Tibial artery (tissue), 4 donors: Measurements from ENCODE around the gene ZMYND12.
A peak's percentile ranks its signal among the peaks of the same experiment; 100 is the strongest.

ENCODE experiments used
- DNase-seq, 2 donors: peaks; one replicate each; pipeline ENCODE4 v3.0.0-alpha.2; 2019
- H3K27ac ChIP-seq, 2 donors: fragments of 200-600 bp; sonication (generic) in 1 of 2; 1 replicate in 1 of 2; 2 replicates in 1 of 2; pipeline ENCODE4 v1.5.1; 2018 to 2019; ENCODE audit warnings: mild to moderate bottlenecking in 1 of 2
- H3K27me3 ChIP-seq, 2 donors: fragments of 200-600 bp; sonication (generic) in 1 of 2; one replicate each; pipeline versions ENCODE4 v1.5.1 to v1.6.0; 2016 to 2019
- H3K36me3 ChIP-seq, 3 donors: fragments of 200-600 bp; sonication (generic) in 2 of 3; one replicate each; pipeline ENCODE4 v1.5.1; 2016 to 2019; ENCODE audit warnings: mild to moderate bottlenecking in 2 of 3
- H3K4me1 ChIP-seq, 4 donors: fragments of 200-600 bp; sonication (generic) in 2 of 4; 1 replicate in 3 of 4; 2 replicates in 1 of 4; pipeline ENCODE4 v1.5.1; 2016 to 2019
- H3K4me3 ChIP-seq, 2 donors: fragments of 200-600 bp; sonication (generic) in 1 of 2; 1 replicate in 1 of 2; 2 replicates in 1 of 2; pipeline ENCODE4 v1.5.1; 2018 to 2019; ENCODE audit warnings: mild to moderate bottlenecking in 2 of 2
- H3K9me3 ChIP-seq, 3 donors: fragments of 200-600 bp; sonication (generic) in 1 of 3; one replicate each; pipeline ENCODE4 v1.5.1; 2016 to 2019
- intact Hi-C: fragments of 100-400 bp; cut with DNase I; formaldehyde crosslinking; loops from one replicate; pipeline ENCODE4 v1.15.0; 2023; ENCODE audit warnings: low total_unique reads
- TF ChIP-seq, protein P1 (sequence below), 2 experiments: fragments of 200-600 bp in 1 of 2; fragments of 450-650 bp in 1 of 2; IDR thresholded peaks; one replicate each; pipeline ENCODE4 v1.5.1; 2017 to 2019; ENCODE audit warnings: antibody characterized with exemption in 2 of 2, mild to moderate bottlenecking in 1 of 2, moderate library complexity in 1 of 2

The ZMYND12 gene

GRCh38 chr1:42456754-42457089, 900 bp upstream of the ZMYND12 start:
- Histone ChIP-seq H3K4me3 (peak overlapping the region; percentile 79 to 80), H3K36me3 (peaks cover 0 to 27% (median 15%) of the 10 kb centered on the region in 3 donors), H3K9me3 (no peaks in the 10 kb centered on the region), H3K27me3 (no peaks in the 10 kb centered on the region), H3K4me1 (peaks cover 0 to 23% (median 12%) of the 10 kb centered on the region in 4 donors), H3K27ac (peak overlapping the region; percentile 88 to 91)
- peak in 1 of 2 donors; percentile 72 for DNase-seq
- intact Hi-C loops = loop anchor here (5.0 kb wide), 2 partner anchors 226 to 789 kb away; partner anchors contain the start of gene YBX1
- TF ChIP-seq, protein P1, sequence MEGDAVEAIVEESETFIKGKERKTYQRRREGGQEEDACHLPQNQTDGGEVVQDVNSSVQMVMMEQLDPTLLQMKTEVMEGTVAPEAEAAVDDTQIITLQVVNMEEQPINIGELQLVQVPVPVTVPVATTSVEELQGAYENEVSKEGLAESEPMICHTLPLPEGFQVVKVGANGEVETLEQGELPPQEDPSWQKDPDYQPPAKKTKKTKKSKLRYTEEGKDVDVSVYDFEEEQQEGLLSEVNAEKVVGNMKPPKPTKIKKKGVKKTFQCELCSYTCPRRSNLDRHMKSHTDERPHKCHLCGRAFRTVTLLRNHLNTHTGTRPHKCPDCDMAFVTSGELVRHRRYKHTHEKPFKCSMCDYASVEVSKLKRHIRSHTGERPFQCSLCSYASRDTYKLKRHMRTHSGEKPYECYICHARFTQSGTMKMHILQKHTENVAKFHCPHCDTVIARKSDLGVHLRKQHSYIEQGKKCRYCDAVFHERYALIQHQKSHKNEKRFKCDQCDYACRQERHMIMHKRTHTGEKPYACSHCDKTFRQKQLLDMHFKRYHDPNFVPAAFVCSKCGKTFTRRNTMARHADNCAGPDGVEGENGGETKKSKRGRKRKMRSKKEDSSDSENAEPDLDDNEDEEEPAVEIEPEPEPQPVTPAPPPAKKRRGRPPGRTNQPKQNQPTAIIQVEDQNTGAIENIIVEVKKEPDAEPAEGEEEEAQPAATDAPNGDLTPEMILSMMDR (IDR thresholded peaks at IDR 0.05) = no peak

- Histone ChIP-seq H3K4me1 (peaks cover 0 to 23% (median 12%) of the 10 kb centered on the region in 4 donors), H3K9me3 (no peaks in the 10 kb centered on the region), H3K4me3 (no peak overlapping the region), H3K36me3 (peaks cover 0 to 9% (median 2%) of the 10 kb centered on the region in 3 donors), H3K27me3 (no peaks in the 10 kb centered on the region), H3K27ac (no peak overlapping the region)
- TF ChIP-seq, protein P1 (IDR thresholded peaks at IDR 0.05) = no peak
- no peak for DNase-seq
- intact Hi-C loops = no loop called here
These were observed 1.4 kb downstream of the ZMYND12 start for GRCh38 chr1:42454403-42454802.

DNA sequence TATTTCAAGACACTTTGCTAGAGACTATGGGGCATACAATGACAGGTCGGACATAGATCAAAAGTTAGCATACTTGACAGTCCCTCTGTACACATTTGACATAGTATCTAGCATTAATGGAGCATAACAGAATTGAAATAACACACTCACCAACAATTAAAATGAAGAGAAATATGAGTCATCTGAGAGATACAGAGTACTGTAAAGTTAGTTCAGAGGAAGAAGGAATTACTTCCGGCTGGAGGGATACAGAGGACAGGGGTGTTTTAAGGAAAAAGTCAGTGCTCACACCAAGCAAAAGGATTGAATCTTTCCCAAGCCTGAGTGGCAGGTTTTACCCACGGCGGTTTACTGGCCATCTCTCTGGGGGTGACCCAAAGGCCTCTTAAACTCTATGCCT, 2.4 kb downstream of the ZMYND12 start:
- Histone ChIP-seq H3K9me3 (no peaks in the 10 kb centered on the region), H3K4me3 (no peak overlapping the region), H3K27me3 (no peaks in the 10 kb centered on the region), H3K27ac (no peak overlapping the region), H3K4me1 (peaks cover 0 to 21% (median 12%) of the 10 kb centered on the region in 4 donors), H3K36me3 (no peaks in the 10 kb centered on the region)
- TF ChIP-seq, protein P1 (IDR thresholded peaks at IDR 0.05) = no peak
- DNase-seq = no peak
- intact Hi-C loops = no loop called here

DNA sequence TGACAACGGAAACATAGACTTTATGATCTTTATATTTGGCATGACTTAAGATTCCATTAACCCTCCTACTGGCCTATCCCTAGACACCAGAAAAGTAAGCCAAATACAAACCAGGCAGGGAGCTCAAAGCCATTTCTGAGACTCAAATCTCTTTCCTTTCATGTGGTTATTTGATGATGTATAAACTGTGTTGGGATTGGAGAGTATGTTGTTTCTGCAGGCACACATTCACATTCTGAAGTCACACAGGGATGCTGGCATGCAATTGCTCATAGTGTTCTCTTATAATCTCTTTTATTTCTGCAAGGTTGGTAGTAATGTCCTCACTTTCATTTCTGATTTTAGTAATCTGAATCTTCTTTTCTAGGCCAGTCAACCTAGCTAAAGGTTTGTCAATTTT, 5.8 kb downstream of the ZMYND12 start:
- Histone ChIP-seq H3K27ac (no peak overlapping the region), H3K36me3 (no peaks in the 10 kb centered on the region), H3K9me3 (no peaks in the 10 kb centered on the region), H3K27me3 (no peaks in the 10 kb centered on the region), H3K4me1 (no peaks in the 10 kb centered on the region), H3K4me3 (no peak overlapping the region)
- intact Hi-C loops = no loop called here
- TF ChIP-seq, protein P1 (IDR thresholded peaks at IDR 0.05) = no peak
- no peak for DNase-seq

- no peak for DNase-seq
- no peaks in the 10 kb centered on the region for H3K27me3 ChIP-seq
- no peak overlapping the region for H3K4me3 ChIP-seq
- TF ChIP-seq, protein P1 (IDR thresholded peaks at IDR 0.05) = no peak
- H3K27ac ChIP-seq = no peak overlapping the region
- intact Hi-C loops = no loop called here
- no peaks in the 10 kb centered on the region for H3K9me3 ChIP-seq
- H3K4me1 ChIP-seq = no peaks in the 10 kb centered on the region
- H3K36me3 ChIP-seq = no peaks in the 10 kb centered on the region
These were observed 6.6 kb downstream of the ZMYND12 start for GRCh38 chr1:42449256-42449655.

GRCh38 chr1:42442662-42443061, 13.2 kb downstream of the ZMYND12 start:
- intact Hi-C loops = no loop called here
- Histone ChIP-seq H3K4me3 (no peak overlapping the region), H3K9me3 (no peaks in the 10 kb centered on the region), H3K4me1 (peaks cover 0 to 6% (median 0%) of the 10 kb centered on the region in 4 donors), H3K27ac (no peak overlapping the region), H3K36me3 (no peaks in the 10 kb centered on the region), H3K27me3 (no peaks in the 10 kb centered on the region)
- TF ChIP-seq, protein P1 (IDR thresholded peaks at IDR 0.05) = no peak
- DNase-seq = no peak
